Hematopoietic multipotent progenitor cell treated with erythropoietin and hydrocortisone succinate and interleukin-3 and kit ligand, for 6 days (in vitro differentiated cells): ENCODE results near the gene SLC5A6.

ENCODE experiments used
- DNase-seq: peaks from one replicate; pipeline ENCODE4 v3.0.0-alpha.2; 2015

The SLC5A6 gene

GRCh38 chr2:27211943-27212625 is at the start of gene SLC5A6, which contains the start of gene ATRAID:
SLC5A6 (minus strand) TSS chr2:27212268; CDS start chr2:27207650, 4,618 bp downstream.
ATRAID (plus strand) TSS chr2:27212041; CDS start chr2:27212369, 328 bp downstream.
- DNase-seq = peak; percentile 94

DNA sequence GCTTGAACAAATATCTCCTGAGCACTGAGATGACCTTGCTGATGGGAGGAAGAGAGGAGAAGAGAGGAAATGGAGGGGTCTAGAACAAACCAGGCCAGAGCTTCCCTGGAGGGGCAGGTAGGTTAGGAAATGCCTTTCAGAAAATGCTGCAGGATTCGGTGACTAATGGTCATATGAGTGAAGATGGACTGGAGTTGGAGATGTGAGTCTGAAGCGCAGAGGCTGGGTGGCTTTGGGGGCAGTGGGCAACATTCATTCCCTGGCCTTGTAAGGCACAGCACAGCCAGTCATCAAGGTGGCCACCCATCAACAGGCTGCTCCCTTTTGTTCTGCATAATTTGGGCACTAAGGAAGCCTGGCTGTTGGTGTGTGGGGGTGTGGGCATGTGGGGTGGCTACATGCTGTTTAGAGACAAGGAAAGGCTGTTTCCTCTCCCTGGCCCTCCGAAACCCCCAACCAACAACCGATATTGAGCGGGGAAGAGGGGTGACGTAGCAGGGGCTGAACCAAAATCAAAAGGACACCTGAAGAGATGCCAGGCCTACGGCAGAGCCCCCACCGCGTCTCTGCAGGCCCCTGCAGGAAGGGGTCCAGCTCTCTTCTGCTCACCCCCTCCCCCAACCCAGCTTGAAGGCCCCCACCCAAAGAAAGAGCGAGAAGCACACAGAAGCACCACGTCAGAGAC is 49.3 kb upstream of the SLC5A6 start:
- no peak for DNase-seq

DNA sequence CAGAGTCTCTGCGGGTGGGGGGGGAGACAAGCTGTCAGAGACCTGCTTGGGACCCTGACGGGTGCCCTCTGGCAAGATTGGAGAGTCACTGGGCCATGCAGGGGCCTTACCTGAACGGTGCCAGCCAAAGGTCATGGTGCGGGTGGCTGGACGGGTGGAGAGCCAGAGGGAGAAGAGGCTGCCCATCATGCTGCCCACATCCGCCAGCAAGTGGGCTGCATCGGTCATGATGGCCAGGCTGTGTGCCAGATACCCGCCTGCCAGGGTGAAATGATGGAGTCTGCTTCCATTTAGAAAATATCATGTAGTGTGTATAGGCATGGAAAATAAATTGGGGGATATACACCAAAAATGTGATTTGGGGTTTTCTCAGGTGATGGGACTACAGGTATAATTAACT is 46.0 kb upstream of the SLC5A6 start:
- no peak for DNase-seq

DNA sequence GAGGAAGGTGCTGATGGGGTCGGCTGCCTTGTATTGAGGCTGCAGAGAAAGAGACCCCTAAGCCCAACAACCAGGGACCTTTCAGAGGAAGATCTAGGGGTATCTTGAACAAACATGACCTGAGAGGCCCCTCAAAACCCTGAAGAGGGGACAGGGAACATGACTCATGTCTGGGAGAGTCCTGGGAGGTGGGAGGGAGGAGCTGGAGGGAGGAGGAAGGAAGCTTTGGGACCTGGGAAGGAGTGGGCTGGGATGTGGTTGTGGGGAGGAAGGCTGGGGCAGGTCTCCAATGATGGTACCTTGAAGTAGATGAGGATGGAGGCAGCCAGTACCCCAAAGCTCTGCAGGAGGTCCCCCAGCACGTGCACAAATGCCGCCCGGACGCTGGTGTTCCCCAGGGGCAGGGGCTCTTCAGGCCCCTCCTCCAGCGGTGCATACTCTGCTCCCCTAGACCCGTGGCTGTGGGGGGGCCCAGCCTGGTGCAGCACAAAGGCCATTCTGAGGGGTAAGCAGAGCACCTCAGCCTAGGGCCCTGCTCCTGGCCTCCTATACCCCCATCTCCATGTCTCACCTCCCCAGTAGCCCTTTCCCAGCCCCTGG is 44.9 kb upstream of the SLC5A6 start:
- no peak for DNase-seq

DNA sequence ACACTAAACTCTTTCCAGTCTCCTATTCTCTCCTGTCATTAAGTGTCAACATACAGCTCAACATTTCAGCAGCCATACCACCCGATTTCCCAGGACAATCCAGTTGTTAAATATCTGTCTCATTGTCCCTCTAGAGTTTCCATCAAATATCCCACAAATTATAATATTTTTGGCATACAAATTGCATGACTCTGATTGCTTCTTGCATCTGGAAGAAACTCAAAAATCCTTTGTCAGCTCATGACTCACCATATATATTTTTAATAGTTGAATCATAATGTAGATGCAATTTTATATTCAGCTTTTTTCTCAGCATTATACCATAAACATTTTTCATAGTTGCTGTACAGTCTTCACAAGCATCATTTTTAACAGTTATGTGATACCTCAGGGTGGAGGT is 43.6 kb upstream of the SLC5A6 start:
- no peak for DNase-seq

- DNase-seq = no peak
Observed at GRCh38 chr2:27255187-27255586, 43.1 kb upstream of the SLC5A6 start.

DNA sequence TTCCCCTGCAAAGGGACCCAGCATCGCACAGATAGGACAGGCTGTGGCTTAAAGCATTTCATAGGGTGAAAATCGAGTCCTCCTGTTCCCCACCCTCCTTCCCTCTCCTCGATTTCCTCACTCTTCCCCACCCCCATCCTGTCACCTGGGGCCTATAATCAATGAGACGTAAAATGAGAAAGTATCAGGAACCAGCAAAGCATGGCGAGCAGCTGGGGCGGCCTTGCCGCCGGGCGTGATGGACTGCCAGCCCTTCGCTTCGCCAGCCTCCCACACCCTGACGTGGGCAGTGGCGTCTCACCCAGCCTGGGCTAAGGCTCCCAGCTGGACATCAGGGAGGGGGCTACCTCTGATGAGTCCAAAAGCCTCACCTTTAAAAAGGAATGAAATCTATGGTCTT is 39.7 kb upstream of the SLC5A6 start:
- DNase-seq = no peak

GRCh38 chr2:27250652-27251379 is 38.7 kb upstream of the SLC5A6 start:
- DNase-seq = no peak

DNA sequence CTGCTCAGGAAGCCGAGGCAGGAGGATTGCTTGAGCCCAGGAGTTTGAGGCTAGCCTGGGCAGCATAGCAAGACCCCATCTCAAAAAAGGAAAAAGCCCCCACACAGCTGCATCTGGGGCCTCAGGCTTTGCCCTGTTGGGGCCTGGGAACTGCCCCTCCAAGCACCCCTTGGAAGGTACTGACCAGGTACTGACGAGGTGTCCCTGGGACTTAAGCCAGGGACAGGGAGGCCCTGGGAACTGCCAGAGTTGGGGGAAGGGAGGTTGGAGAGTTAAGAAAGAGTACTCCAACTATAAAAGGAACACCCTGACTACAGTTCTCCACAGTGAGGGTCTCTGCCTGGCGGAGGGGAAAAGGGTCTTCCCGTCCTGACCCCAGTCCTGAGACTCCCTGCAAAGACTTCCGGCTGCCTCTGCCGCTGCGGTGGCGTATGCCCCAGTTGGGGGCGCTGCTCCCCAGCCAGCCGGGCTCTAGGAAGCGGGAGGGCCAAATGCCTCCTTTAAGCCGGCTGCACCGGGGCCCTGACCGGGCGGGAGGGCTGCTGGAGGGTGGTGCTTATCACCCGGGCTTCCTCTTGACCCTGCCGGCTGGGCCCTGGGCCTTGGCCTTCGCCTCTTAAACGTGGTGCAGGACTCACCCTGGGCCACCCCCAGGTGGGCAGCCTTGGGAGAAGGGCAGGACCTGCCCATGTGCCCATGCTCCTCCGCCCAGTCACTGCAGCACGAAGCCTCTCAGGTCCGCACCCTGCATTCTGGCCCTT is 38.0 kb upstream of the SLC5A6 start:
- peak; percentile 84 for DNase-seq

DNA sequence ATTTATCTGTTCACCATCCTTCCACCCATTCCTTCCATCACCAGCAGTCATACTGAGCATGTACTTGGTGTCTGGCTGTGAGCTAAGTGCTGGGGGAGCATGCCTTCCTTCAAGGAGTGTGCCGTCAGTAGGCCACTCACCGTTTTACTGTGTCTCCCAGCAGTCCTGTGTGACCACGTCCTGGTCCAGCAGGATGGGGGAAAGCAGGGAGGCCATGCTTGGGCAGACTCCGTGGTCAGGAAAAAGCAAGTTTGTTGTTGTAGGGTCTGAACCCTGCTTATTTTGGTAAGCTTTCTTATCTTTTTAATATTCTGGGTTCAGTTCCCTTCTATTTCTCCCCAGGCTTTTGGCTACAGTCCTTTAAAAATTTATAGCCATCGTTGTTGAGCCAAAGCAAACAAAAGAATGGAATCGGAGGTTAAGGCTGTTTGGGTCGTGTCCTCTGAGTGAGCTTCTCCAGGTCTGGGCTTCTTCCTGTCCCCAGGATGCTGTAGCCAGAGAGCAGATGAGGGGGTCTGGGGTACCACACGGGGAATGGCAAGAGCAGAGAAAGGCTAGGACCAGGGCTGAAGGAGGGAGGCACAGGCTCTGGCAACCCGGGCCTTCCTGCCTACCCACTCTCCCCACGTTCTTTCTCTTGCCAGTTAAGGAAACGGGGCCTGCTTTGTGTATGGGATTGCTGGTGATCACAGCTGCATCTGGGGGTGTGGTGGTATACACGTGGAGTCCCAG is 37.3 kb upstream of the SLC5A6 start:
- no peak for DNase-seq

GRCh38 chr2:27247893-27248292 is 35.8 kb upstream of the SLC5A6 start:
- no peak for DNase-seq

DNA sequence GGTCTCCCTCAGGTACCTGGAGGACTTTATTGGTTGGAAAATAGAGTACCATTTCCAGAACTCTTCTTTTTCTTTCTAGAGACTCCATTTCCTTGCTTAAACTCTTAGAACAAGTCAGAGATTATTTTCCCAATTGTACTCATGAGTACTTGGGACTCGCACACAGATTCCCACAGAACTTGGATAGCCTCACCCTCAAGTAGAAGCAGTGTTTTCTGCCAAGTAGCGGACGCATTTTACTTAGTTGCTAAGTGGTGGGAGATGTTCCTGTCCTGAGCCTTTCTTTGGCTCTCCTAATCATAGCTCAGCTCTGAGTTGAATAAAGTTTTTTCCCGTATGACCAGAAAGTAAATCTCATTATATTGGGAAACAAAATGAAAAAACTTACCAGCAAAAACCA is 33.6 kb upstream of the SLC5A6 start:
- DNase-seq = no peak

GRCh38 chr2:27245116-27245515 is 33.0 kb upstream of the SLC5A6 start:
- DNase-seq = no peak

DNA sequence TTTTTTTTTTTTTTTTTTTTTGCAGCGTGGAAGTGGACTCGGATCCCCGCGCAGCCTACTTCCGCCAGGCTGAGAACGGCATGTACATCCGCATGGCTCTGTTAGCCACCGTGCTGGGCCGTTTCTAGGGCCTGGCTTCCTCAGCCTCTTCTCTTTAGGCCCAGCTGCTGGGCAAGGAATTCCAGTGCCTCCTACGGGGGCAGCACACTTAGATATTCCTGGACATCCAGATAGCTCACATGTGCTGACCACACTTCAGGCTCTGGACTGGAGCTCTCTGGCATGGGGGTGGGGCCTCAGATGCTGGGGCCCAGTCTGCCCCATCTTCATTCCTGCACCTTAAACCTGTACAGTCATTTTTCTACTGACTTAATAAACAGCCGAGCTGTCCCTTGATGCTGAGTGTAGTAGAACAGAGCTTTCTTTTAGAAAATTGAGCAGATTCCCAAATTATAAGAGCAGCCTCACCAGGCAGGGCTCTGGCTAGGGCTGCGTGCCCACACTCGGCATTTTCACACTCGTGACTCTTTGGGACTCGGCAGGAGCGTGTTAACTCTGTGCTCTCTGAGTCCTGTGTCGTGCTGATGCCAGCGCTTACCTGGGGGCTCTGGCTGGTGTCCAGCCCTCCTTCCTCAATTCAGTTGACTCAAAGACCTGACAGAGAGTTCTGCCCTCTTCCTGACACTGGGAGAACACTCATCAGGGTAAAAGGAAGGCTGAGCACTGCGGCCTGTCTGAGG is 31.5 kb upstream of the SLC5A6 start:
- no peak for DNase-seq

DNA sequence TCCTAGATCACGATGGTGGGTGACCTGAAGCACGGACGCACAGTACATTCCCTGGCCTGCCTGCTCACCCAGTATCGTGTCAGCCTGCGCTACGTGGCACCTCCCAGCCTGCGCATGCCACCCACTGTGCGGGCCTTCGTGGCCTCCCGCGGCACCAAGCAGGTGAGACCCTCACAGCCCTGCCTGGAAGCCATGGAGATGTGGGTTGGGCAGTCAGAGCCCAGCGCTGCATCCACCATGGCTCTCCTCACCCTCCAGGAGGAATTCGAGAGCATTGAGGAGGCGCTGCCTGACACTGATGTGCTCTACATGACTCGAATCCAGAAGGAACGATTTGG is 30.5 kb upstream of the SLC5A6 start:
- DNase-seq = no peak

- peak; percentile 56 for DNase-seq
Observed at GRCh38 chr2:27241761-27242613, 29.9 kb upstream of the SLC5A6 start.

- no peak for DNase-seq
Observed at GRCh38 chr2:27240406-27240805, 28.3 kb upstream of the SLC5A6 start.

DNA sequence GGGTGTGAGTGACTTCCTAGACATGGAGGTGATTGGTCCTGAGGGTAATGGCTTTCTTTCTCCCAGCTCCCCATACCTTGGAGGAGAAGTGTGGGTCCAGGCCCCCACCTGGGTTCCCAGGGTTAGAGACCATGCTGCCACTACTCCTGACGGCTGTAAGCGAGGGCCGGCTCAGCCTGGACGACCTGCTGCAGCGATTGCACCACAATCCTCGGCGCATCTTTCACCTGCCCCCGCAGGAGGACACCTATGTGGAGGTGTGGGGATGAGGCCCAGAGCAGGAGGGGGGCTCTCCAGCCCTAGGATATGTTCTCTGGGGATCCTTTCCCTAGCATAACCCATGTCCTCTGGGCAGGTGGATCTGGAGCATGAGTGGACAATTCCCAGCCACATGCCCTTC is 26.9 kb upstream of the SLC5A6 start:
- no peak for DNase-seq

GRCh38 chr2:27237341-27237945 is 25.4 kb upstream of the SLC5A6 start:
- DNase-seq = no peak

- DNase-seq = no peak
Observed at GRCh38 chr2:27236626-27237025, 24.6 kb upstream of the SLC5A6 start.
